Measurements from ENCODE around the gene CYP2F1.

The CYP2F1 gene

DNA sequence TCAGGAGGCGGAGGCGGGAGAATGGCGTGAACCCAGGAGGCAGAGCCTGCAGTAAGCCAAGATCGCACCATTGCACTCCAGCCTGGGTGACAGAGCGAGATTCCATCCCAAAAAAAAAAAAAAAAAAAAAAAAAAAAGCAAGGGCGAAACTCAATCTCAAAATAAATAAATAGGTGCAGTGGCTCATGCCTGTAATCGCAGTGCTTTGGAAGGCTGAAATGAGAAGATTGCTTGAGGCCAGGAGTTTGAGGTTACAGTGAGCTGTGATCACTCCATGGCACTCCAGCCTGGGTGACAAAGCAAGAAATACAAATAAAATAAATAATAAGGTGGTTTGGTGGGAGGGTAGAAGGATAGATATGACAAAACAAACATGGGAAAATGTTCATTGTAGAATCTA lies 39.8 kb downstream of the CYP2F1 start:
- no peak overlapping the region for H3K27ac ChIP-seq
- TF ChIP-seq, protein P1, sequence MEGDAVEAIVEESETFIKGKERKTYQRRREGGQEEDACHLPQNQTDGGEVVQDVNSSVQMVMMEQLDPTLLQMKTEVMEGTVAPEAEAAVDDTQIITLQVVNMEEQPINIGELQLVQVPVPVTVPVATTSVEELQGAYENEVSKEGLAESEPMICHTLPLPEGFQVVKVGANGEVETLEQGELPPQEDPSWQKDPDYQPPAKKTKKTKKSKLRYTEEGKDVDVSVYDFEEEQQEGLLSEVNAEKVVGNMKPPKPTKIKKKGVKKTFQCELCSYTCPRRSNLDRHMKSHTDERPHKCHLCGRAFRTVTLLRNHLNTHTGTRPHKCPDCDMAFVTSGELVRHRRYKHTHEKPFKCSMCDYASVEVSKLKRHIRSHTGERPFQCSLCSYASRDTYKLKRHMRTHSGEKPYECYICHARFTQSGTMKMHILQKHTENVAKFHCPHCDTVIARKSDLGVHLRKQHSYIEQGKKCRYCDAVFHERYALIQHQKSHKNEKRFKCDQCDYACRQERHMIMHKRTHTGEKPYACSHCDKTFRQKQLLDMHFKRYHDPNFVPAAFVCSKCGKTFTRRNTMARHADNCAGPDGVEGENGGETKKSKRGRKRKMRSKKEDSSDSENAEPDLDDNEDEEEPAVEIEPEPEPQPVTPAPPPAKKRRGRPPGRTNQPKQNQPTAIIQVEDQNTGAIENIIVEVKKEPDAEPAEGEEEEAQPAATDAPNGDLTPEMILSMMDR (conservative IDR thresholded peaks at IDR 0.05): no peak

DNA sequence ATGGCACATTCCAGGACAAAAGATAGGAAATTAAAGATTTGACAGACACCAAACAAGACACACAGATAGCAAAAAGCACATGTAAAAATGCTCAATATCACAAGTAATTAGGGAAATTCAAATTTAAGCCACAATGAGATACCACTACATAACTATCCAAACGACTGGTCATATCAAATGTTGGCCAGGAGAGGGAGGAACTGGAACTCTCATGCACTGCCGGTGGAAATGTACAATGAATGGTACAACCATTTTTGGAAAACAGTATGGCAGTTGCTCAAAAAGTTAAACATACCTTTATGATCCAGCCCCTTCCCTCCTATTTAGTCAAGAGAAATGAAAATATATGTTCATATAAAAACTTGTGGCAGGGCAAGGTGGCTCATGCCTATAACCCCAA lies 42.0 kb downstream of the CYP2F1 start:
- no peak overlapping the region for H3K27ac ChIP-seq
- TF ChIP-seq, protein P1 (conservative IDR thresholded peaks at IDR 0.05): no peak

DNA sequence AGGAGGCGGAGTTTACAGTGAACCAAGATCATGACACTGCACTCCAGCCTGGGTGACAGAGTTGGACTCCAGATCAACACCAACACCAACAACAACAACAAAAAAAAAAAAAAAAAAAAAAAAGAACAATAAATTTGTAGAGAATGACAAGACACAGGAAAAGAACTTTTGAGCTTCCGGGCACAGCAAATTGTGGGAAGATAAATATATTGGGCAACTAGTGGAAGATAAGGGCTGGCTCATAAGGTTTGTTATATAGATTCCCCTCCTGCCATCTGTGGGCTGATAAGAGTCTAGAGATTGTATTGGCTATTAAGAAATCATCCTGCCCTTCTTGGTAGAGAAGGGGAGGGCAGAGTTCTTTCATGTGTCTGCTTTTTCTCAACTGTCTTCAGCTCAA lies 45.6 kb downstream of the CYP2F1 start:
- H3K27ac ChIP-seq: no peak overlapping the region
- TF ChIP-seq, protein P1 (conservative IDR thresholded peaks at IDR 0.05): no peak

DNA sequence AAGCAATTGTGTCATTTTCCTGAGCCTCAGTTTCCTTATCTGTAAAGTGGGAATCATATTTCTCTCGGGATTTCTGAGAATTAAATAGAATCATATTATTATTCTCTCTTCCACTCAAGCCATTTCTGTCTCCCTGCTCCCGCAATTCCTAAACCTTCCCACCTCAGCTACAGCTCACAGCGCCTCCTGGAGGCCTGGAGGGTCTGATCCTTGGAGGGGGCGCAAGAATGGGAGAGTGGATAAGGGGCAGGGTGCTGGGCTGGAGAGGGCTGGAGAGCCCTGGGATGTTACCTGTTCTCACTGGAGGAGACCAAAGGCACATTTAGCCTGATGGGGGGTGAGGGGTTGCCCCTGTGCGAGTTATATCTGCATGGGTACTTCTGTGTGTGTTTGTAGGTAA lies 47.7 kb downstream of the CYP2F1 start:
- TF ChIP-seq, protein P1 (conservative IDR thresholded peaks at IDR 0.05): peak; percentile 24; the same call in 1 of the 2 replicates
- no peak overlapping the region for H3K27ac ChIP-seq

DNA sequence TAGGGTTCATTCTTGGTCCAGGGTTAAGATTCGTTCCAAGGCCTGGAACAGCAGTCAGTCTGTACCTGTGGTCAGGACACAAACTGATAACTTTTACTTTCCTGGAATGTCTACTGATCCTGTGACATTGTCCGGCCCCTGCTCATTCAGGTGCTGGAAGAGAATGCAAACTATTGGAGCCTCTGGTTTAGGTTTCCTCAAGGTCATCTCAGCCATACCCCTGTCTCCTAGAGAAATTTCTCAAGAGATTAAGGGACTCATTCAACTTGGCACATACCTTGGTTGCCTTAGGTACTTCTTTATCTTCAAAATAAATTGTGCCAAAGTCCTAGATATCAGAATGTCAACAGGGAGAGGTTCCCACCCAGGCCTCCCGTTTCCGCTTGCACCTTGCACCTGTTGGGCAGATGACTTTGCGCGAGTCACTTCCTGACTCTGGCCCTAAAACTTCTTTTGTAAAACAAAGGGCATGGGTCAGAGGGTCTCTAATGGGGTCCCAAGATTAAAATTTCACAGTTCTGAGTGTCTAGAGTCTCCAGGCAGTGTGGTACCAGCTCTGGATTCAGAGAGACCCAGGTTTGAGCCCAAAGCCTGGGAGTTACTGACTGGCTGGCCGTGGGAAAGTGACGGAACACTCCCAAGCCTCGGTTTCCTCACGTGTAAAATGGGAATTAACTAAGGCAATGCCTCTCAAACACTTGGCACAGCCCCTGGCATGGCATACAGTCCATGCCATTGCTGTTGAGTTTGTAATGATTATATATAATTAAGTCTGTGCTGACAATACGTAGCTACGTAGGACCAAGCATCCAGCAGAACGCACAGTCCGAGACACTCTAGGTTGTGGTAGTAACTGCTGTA lies 52.9 kb downstream of the CYP2F1 start:
- H3K27ac ChIP-seq: no peak overlapping the region
- TF ChIP-seq, protein P1 (conservative IDR thresholded peaks at IDR 0.05): no peak

DNA sequence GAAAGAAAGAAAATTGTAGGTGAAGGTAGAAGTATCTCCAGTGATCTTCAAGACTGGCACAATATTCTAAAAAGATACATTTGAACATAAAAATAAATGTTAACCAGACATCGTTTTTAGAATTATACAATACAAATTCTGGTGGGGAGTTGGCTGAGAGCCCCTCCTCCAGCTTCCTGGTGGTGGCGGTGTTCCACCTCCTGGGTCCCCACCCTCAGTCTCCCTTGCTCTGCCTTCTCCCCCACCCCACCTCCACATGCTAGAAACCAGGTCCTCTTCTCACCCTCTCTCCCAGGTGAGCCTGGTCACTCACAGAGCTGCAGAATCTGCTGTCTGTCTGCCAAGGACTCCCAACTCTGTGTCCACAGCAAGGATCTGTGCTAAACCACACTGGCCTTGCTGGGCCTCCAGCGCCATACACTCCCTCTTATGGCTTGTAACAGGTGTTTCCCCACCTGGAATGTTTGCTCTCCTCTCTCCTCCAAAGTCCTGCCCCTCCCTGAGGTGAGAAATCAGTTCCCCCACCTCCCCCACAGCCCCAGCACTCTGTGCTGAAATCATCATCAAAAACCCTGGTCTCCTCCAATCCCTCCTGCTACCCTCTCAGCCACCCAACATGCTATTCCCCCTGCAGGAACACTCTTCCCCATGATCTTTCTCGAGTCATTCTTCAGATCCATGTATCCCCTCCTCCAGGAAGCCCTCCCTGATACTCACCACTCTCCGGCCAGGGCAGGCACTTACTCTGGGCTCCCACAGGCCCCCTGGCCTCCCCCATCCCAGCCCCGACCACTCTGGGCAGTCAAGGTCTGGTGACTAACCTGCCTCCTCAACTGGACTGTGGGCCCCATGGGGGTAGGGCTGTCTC lies 58.3 kb downstream of the CYP2F1 start:
- TF ChIP-seq, protein P1 (conservative IDR thresholded peaks at IDR 0.05): no peak
- H3K27ac ChIP-seq: no peak overlapping the region

DNA sequence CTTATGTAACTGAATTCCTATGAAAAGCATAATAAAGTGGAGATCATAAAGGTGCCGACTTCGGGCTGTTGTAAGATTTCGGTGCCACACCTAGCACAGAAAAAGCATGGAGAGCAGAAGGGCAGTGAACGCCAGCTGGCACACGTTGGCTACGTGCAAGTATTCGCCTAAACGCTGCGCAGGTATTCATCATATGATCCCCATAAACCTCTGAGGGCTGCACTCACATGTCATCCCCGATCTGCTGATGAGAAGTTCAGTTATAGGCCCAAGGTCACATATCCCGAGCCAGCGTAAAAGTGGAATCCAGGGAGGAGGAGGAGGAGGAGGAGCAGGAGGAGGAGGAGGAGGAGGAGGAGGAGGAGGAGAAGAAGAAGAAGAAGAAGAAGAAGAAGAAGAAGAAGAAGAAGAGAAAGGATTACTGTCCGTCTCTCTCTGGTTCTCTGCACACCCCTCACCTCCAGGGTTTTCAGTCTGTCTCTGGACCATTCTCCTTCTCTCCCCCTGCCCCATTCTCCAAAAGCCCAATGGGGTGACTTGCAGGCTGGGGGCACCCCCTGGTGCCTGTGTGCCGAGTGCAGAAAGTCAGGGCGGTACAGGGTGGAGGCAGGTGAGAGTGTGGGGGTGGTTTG lies 60.2 kb downstream of the CYP2F1 start:
- TF ChIP-seq, protein P1 (conservative IDR thresholded peaks at IDR 0.05): no peak

More for the DNA sequence above, 60.2 kb downstream of the CYP2F1 start:
- no peak overlapping the region for H3K27ac ChIP-seq
